Fibroblast of the conjunctiva (primary cell): ENCODE results near the gene BIRC3.
"Not testable (repeated sequence)": the region's sequence is repeated elsewhere in the genome, so short reads cannot be mapped to it uniquely, and the experiment has no call there.

Source experiments
- DNase-seq: peaks from one replicate; pipeline ENCODE4 v3.0.0-alpha.2; 2010; ENCODE audit warnings: low read depth

The BIRC3 gene

DNA sequence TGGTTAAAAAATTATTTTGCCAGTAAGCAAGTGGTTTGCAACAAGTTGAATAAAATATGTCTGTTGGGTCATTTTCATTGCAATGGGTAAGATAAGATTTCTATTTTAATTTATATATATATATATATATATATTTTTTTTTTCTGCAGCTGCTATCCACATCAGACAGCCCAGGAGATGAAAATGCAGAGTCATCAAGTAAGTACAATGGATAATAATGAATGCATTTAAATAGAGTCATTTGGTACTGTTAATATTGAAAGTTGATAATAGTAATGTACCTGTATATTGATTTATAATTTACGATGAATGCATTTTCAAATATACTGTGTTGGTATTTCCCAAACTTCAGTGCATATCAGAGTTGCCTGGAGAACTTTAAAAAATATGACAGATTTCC lies 11.5 kb downstream of the BIRC3 start:
- DNase-seq: no peak

DNA sequence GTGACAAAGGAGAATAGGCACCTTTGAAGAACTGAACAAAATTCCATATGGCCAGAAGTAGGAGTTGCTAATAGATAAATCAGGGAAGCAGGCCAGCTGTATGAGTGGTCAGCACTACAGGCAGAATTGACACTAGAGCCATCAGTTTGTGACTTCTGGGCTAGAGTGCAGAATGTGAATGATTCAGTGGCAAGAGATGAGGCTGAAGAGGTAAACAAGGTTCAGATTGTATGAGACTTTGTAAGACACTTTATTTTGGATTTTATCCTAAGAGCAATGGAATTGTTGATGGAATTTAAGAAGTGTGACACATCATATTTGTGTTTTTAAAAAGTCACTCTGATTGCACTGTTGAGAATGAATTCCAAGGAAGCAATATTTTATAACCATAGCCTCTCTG lies 12.9 kb downstream of the BIRC3 start:
- no peak for DNase-seq

DNA sequence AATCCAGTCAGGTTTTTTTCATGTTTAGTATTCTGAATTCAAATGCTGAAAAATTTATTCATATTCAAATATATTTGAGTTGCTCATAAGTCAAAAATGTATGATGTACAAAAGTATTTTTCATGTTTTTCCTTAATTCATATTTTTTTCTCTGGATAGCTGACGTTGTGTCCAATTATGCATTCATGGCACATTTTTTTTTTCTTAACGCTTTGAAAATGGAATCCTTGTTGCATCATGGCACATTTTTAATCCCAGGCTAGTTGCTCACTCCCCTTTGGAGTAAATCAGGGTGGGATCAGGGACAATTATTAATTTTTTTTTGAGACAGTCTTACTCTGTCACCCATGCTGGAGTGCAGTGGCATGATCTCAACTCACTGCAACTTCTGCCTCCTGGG lies 14.1 kb downstream of the BIRC3 start:
- no peak for DNase-seq

DNA sequence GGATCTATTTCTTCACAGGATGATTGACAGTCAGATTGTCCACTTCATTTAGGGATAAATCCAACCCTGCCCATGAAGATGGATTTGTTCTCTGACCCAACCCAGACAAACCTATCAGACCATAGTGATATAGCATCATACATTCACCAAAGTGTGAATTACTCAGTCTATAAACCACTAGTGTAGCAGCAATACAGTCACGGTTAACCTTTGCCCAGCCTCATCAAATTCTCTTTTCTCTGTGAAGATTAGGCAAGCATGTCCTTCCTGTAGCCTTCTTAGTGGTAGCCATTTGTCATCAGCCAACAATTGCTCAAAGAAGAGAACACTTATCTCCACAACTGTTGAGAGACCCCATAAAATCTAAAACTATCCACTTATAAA lies 15.3 kb downstream of the BIRC3 start:
- DNase-seq: no peak

DNA sequence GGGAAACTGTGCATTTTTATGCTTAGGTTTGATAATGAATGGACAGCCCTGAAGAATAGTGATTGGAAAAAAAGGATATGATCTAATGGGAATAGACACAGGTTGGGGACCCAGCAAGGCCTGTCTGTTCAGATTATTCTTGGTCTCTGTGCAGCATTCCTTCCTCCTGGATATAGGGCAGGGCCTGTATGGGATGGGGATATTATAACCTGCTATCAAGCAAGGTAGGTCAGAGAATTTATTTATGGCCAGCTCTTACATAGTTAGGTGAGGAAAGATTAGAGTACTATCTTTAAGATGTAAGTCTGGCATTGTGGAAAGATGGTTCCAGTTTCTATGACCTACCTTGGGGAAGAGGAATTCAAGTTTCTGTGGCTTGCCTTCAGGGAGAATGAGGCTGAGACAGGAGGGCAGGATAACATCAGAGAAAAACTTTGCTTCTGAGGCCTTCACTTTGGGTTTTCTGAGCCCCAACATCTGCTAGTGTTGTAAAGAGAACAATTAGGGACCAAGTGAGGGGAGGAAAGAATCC lies 21.3 kb downstream of the BIRC3 start:
- DNase-seq: no peak

DNA sequence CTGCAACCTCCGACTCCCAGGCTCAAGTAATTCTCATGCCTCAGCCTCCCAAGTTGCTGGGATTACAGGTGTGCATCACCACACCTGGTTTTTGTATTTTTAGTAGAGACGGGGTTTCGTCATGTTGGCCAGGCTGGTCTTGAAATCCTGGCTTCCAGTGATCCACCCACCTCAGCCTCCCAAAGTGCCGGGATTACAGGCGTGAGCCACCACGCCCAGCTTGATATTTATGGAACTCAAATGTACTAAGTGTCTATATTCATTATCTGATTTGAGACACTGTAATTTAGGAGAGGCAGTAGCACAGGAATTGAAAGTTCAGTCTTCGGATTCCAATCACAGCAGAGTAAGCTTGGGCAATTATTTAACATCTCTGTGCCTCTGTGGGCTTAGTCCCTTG lies 24.0 kb downstream of the BIRC3 start:
- DNase-seq: not testable (repeated sequence)

- peak; percentile 78 for DNase-seq
These were observed 24.6 kb downstream of the BIRC3 start for GRCh38 chr11:102341844-102342318.

DNA sequence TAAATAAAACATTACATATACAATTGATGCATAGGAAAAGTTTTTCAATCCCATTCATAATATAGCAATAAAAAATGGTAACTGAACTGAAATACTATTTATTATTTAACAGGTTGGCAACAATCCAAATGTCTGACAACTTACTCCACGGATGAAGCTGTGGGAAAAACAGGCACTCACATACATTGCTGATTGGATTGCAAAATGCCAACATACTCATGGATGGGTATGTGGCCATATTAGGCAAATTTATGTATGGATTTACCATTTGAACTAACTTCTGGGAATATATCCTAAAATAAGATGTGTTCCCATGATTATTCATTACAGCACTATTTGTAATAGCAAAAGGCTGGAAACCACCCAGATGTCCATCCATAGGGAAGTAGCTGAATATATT lies 26.5 kb downstream of the BIRC3 start:
- no peak for DNase-seq

- DNase-seq: no peak
These were observed 28.6 kb downstream of the BIRC3 start for GRCh38 chr11:102345904-102346303.

DNA sequence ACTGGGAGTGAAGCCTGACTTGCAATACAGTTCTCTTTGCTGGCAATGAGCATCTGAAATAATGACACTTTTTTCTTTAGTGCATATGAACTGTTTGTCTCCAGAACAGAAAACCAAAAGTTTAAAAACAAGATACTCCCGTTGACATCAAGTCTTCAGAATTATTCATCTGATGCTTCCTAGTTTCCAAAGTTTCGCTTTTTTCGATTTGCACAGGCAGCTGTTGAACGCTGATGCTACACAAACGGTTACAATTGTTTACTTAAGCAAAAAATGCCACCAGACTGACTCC lies 29.1 kb downstream of the BIRC3 start:
- no peak for DNase-seq

- DNase-seq: peak; percentile 78
These were observed 29.6 kb downstream of the BIRC3 start, which contains the start of gene BIRC2 for GRCh38 chr11:102346748-102347461. TSS of gene BIRC2 (plus strand) at chr11:102347214. CDS start at chr11:102349855, 2,641 bp downstream.

- no peak for DNase-seq
These were observed 30.4 kb downstream of the BIRC3 start for GRCh38 chr11:102347462-102348370.

DNA sequence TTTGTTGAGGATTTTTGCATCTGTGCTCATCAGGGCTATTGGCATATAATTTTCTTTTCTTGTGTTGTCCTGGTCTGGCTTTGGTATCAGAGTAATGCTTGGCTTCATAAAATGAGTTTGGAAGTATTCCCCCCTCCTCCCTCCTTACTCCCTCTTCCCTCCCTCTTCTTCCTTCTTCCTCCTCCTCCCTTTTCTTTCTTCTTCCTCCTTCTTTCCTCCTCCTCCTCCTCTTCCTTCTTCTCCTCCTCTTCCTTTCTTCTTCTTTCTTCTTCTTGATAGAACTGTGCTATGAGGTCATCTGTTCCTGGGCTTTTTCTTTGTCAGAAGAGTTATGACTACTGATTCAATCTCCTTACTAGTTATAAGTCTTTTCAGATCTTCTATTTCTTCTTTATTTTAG lies 39.8 kb downstream of the BIRC3 start:
- no peak for DNase-seq

GRCh38 chr11:102359372-102359771 lies 42.1 kb downstream of the BIRC3 start:
- DNase-seq: no peak

DNA sequence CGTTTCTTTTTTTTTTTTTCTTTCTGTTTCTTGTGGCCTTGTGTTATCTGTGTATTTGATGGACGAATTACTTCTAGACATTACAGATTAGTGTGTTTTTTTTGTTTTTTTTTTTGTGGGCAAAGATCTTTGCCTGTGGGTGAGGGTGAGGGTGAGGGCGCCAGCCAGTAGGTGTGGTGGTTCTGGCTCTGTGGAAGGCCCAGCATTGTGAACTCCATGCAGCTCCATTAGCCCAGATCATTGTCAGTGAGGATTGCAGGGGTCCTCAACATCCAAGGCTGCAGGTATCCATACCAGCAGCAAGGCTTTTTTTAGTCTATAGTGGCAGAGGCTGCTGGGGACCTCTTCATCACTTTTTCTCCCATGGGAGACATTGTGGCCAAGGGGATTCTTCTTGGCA lies 43.4 kb downstream of the BIRC3 start:
- DNase-seq: no peak

DNA sequence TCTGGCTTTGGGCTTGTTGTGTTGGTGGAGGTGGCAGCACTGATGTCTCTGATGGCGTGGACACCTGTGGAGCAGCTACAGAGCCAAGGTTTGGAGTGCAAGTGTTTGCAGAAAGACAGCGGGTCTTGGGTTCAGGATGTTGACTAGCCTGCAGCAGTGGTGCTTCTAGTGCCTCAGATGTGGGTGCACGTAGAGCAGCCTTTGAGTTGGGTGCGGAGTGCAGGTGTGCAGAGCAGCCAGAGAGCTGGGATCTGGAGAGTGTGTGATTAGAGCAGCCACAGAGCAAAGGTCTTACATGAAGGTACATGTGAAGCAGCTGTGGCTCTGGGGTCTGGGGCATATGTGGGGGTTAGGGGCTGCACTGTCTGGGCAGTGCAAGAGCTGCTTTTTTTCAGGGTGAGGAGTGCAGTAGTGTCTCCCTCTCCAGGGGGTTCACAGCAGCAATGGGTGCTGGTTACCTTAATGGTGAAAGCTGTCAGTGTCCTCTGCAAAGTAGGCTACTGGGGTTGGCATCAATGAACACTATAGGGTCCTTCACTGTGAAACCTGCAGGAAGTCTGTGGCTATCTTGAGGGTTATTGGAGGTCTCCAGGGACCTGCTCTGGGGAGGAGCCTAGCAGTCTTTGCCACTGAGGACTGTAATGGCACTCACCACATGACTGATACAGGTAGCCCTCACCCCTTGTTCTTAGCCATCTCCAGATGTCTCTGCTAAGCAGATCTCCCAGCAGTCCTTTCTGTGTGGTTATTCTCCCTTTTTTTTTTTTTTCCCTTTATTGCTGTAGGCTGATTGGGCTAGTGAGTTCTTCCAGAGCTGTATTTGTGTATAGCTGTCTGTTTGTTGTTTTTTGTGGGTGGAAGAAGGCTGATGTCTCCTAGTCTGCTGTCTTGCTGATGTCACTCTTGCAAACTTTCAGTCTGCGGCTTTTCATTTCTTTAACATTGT lies 44.1 kb downstream of the BIRC3 start:
- DNase-seq: no peak

GRCh38 chr11:102364991-102365390 lies 47.7 kb downstream of the BIRC3 start:
- no peak for DNase-seq

DNA sequence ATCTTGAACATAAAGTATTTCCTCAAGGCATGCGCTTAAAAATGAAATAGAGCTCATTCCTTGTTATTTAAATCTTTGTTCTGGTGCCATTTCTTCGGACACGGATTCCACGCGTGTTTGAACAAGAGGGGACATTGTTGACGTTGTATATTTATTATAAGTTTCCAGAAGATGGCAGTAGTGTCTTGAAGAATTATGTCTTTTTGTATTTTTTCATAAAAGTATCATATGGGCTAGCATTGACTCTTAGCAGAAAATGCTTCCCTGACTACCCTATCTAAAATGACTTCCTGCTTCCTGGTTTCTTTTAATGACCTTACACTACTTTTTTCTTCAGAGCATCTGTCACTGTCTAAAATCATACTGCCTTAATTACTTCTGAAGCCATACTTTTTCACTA lies 50.1 kb downstream of the BIRC3 start:
- no peak for DNase-seq

DNA sequence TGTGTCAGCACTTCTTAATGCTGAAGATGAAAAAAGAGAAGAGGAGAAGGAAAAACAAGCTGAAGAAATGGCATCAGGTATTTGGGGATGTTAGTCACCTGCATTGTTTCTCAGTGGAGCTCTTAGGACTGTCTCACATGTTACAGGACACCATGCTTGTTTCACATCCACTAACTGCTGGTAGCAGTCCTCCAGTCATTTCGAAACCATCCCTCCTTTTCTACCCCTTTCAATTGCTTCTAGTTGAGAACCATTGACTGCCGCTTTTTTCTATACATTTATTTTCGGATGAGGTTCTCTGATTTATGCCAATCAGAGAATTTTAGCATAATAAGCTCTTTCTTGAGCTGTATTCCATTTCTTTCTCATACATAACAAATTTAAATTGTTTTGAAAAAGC lies 51.2 kb downstream of the BIRC3 start:
- DNase-seq: no peak

GRCh38 chr11:102374633-102375424 lies 57.5 kb downstream of the BIRC3 start:
- DNase-seq: not testable (repeated sequence)

GRCh38 chr11:102375720-102376399 lies 58.6 kb downstream of the BIRC3 start:
- DNase-seq: no peak
